Stimulated activated CD4-positive, alpha-beta T cell treated with anti-CD3 and anti-CD28 coated beads, Interleukin-4, amount 100 ng/mL, for 24 hours (primary cell): ENCODE measurements around the gene ERCC6L.
A peak's percentile ranks its signal among the peaks of the same experiment; 100 is the strongest.

Source experiments
- DNase-seq: peaks from one replicate; pipeline ENCODE4 v3.0.0-alpha.2; 2020

The ERCC6L gene, protein sequence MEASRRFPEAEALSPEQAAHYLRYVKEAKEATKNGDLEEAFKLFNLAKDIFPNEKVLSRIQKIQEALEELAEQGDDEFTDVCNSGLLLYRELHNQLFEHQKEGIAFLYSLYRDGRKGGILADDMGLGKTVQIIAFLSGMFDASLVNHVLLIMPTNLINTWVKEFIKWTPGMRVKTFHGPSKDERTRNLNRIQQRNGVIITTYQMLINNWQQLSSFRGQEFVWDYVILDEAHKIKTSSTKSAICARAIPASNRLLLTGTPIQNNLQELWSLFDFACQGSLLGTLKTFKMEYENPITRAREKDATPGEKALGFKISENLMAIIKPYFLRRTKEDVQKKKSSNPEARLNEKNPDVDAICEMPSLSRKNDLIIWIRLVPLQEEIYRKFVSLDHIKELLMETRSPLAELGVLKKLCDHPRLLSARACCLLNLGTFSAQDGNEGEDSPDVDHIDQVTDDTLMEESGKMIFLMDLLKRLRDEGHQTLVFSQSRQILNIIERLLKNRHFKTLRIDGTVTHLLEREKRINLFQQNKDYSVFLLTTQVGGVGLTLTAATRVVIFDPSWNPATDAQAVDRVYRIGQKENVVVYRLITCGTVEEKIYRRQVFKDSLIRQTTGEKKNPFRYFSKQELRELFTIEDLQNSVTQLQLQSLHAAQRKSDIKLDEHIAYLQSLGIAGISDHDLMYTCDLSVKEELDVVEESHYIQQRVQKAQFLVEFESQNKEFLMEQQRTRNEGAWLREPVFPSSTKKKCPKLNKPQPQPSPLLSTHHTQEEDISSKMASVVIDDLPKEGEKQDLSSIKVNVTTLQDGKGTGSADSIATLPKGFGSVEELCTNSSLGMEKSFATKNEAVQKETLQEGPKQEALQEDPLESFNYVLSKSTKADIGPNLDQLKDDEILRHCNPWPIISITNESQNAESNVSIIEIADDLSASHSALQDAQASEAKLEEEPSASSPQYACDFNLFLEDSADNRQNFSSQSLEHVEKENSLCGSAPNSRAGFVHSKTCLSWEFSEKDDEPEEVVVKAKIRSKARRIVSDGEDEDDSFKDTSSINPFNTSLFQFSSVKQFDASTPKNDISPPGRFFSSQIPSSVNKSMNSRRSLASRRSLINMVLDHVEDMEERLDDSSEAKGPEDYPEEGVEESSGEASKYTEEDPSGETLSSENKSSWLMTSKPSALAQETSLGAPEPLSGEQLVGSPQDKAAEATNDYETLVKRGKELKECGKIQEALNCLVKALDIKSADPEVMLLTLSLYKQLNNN

DNA sequence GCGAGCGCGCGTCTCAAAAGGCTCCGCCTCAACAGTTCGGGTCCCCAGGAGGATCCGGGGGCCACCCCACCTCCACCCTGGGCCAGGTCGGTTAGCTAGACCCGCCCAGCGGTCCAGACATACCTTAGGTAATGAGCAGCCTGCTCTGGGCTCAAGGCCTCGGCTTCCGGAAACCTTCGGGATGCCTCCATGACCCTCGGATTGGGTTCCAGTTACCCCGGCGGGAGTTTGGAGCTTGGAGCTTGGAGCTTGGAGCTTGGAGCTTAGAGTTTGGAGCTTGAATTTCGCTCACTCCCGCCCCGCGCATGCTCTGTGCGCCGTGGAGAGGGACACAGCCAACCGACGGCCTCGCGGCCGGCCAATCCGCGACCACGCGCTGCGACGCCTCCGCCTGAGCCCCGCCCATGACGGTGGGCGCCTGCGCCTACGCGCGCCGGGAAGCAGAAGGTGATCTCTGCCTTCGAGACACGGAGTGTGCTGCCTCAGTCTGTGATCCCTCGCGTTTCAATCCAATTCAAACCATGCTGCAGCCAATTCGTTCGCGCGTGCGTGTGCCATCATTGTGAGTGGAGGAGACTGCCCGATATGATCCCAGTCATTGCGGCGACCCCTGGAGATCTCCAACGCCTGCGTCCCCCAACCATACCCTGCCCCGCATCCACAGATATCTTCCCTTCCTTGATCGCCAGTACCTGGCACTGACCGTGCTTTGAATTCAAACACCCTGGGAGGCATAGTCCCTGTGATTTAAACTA, at the start of gene ERCC6L:
Gene ERCC6L, minus strand, starts transcription at position 307 of the 755 bp plus-strand sequence. Its CDS starts 116 bp downstream, at position 191.
- DNase-seq = peak; percentile 83

DNA sequence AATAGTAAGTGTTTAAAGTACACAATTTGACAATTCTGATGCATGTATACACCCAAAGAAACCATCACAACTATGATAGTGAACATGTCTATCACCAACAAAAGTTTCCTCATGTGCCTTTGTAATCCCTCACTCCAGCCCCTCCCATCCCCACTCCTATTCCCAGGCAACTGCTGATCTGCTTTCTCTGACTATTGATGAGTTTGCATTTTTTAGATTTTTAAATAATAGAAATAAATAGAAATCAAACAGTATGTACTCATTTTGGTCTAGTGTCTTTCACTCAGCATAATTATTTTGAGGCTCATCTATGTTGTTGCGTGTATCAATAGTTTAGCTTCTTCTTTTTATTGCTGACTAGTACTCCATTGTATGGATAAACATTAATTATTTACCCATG, 43.5 kb upstream of the ERCC6L start:
- no peak for DNase-seq

DNA sequence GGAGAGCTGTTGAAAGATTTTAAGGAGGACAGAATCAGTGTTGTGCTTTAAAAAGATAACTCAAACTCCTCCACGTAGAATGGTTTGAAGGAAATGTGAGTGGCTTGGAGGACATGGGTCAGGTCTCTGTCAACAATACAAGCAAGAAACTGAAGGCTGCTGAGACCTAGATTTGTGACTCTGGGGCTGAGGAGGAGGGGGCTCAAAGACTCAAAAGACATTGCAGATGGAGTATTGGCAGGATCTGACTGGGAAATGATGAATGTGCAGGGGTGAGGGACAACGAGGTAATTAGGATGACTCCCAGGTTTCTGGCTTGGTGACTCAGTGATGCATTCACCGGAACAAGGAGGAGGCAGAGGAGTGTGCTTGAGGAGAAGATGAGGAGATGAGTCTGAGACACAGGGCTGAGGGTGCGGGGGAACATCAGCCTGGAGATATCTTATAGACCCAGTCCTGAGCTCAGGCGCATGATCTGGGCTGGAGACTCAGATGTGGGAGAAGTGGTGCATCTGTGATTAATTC, 41.6 kb upstream of the ERCC6L start:
- no peak for DNase-seq

DNA sequence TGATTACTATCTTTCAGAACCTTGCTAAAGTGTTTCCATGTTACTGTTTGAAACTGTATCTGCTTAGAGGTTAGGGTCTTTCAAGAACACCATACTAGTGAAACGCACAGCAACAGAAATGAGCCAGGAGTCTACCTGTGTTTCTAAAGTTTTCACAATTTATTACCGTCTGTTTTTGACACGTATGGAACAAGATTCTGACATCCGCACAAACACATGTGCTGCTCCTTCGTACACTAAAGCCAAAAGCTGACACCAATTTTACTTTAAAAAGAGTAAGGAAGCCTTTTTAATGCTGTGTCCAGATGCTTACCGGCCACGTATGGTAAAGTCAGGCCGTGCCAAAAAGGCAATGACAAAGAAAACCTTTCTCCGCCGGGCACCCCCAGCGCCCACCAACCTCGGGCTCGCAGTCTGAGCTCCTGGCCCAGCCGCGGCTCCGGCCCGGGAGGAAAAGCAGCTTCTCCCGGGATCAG, 37.7 kb upstream of the ERCC6L start:
- DNase-seq = no peak

DNA sequence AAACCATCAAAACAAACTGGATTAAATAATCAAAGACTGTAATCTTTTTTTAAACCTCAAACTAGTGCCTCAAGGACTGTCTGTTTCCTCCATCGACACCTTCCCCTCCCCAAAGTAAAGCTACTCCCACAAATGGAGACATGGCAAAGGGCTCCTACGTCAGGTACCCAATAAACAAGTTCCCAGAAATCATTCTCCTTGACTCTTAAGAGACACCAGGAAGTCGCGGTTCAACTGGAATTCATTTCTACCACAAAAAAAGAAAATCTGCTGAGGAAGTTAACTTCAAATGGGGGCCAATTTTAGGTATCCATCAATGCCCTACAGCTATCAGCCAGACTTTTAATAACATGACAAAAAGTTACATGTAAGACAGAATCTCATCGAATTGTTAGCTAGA, 35.7 kb upstream of the ERCC6L start:
- no peak for DNase-seq

DNA sequence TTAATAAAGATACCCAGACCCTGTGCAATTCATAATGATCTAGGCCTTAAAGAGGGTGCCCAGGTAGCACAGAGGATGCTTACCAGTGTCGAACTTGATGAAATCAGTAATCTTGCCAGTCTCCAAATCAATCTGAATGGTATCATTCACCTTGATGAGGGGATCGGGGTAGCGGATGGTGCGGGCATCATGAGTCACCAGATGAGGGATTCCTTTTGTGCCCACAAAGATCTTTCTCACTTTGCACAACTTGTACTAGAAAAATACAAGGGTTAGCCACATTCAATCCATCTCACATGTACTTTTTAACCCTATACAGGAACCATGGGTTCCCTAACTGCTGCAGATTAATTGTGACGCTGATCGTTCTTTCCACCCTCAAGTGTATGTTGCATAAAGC, 34.9 kb upstream of the ERCC6L start:
- no peak for DNase-seq

DNA sequence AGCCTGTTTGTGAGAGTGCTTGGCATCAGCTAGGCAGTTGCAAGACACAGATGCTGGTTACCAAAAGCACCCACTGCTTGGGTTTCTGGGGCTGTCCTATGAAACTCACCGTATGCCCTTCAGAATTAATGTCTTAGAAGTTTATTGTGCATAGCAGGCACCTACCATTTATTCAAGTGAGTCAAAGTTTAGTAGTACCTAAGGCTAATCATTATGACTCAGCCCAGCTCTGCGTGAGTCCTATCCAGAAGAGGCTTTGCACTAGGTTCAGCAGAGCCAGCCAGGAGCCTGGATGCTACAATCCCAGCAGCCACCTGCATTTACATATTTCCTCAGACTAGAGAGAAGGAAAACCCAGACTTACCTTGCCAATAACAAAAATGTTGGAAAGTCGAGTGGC, 34.0 kb upstream of the ERCC6L start:
- DNase-seq = peak; percentile 13

DNA sequence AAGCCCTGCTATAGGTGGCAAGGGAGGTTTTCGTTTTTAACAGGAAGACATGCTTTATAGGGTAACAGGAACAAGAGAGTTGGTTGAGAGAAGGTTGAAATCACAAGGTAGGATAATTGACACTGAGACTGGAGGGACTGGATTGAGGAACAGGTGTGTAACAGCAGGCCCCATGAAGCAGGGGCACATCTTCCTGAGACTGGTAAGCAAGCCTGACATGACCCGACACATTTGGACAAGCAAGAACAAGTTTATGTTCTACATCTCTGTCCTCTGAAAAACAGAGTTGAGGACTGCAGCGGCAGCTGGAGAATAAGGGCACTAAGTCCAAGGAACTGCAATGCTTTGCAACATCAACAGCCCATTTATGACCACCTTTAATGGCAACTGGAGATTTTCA, 33.0 kb upstream of the ERCC6L start:
- no peak for DNase-seq

DNA sequence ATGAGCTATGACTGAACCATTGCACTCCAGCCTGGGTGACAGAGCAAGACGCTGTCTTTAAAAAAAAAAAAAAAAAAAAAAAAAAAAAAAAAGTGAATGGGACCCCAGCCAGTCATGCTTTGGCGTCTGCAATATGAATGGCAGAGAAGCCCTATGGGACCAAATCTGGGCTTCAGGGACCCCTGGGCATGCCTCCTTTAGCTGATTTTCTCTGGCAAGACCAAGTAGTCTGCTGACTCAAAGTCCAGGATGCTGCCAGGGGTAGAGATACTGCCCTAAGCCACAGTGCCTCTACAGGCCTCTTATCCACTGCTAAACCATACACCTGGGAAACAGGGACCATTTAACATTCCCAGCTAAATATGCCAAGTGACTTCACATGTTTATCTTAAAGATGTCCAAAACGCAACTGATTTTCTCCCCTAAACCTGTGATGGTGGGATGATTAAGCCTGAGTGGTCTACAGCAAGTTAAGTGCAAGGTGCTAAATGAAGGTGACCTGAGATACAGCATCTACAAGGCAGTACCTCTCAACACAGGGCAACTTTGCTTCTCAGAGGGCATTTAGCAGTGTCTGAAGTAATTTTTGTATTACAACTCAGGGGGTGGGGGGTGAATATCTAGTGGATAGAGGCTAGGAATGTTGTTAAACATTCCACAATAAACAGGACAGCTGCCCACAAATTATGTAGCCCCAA, 32.4 kb upstream of the ERCC6L start:
- no peak for DNase-seq

DNA sequence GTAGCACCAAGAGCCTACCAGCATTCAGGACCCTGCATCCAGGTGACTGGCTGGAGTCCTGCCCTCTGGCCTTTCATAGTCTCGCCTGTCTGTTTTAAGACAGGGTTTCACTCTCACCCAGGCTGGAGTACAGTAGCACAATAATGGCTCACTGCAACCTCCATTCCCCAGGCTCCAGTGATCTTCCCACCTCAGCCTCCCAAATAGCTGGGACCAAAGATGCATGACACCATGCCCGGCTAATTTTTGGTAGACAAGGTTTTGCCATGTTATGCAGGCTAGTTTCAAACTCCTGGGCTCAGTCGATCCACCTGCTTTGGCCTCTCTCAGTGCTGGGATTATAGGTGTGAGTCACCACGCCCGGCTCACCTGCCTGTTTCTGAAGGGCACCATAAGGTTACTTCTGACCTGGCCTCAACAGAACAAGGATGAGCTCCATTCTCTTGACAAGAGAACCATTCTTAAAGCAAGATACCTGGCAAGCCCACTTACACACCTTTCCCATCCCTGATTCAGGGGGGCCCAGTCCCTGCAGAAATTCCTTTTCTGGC, 31.6 kb upstream of the ERCC6L start:
- no peak for DNase-seq

DNA sequence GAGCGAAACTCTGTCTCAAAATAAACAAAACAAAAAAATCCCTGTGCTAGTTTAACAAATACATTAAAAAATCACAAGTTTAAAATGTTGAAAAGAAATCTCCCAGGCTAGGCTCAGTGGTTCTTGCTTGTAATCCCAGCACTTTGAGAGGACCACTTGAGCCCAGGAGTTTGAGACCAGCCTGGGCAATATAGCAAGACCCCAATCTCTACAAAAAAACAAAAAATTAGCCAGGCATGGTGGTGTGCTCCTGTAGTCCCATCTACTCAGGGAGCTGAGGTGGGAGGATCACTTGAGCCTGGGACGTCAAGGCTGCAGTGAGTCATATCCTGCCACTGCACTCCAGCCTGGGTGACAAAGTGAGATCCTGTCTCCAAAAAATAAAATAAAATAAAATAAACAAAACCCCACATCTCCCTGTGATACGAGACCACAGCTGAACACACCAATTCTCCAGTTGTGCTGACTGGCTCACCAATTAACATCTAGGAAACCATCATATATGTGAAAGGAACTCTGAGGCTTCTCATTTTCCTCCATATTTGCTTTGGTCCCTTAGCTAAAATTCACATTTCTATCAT, 30.9 kb upstream of the ERCC6L start:
- peak; percentile 32 for DNase-seq

DNA sequence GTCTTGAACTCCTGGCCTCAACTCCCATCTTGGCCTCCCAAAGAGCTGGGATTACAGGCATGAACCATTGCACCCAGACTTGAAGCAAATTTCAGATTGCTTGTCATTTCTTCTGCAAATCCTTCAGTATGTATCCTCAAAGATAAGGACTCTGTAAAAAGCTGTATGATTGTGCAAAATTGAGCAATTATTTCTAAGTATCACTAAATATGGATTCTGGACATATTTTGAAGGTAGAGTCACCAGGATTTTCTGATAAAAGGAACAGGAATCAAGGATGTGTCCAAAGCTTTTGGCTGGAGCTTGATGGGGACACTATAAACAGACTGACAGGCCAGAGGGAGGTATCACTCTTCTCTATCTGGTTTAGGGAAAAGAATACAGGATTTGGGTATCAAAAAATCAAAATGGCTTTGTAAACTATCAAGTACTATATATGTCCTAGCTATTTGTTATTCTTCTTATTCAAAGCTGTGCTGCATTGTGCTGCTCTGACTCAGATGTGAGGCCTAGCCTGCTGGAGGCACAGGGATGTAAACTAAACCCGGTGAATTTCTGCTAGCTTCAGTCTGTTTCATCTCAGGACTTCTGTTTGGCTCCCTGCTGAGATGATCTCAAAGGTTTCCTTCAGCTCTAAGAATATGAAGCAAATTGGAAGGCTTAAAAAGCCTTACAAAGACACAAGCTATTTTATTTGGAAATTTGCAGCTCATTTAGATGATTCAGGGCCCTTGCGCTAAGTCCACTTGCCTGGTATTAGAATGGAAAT, 30.0 kb upstream of the ERCC6L start:
- DNase-seq = no peak

DNA sequence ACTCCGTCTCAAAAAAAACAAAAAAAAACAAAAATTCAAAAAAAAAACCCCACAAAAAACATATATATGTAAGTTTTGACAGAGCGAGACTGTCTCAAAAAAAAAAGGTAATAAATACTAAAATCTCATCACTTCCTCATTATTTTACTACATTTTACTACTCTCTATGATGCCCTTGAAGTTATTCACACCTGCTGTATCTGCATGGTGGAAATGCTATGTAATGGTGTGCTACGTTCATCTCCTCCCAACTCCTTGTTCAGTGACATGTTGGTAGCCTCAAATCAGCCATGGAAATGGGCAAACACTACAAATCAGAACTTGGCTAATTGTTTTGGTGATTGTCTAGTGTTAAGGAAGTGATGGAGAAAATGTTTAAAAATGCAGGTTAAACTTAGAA, 26.4 kb upstream of the ERCC6L start:
- no peak for DNase-seq

DNA sequence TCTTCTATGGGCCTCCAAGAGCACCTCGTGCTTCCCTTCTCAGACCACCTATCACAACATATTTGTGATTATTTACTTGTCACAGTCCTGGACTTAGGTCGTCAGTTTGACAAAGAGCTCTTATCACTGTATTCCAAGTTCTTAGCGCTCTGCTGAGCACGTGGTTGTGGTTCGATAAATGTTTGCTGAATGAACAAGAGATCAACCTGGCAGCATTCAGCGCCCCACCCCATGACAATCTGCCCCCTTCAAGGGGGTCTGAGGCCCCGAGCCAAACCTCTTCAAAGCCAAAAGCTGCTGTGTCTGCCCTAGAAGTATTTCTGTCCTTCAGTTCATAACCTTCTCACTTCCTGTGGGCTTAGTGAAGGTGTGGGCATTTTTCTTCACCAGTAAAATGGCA, 23.2 kb upstream of the ERCC6L start:
- no peak for DNase-seq

DNA sequence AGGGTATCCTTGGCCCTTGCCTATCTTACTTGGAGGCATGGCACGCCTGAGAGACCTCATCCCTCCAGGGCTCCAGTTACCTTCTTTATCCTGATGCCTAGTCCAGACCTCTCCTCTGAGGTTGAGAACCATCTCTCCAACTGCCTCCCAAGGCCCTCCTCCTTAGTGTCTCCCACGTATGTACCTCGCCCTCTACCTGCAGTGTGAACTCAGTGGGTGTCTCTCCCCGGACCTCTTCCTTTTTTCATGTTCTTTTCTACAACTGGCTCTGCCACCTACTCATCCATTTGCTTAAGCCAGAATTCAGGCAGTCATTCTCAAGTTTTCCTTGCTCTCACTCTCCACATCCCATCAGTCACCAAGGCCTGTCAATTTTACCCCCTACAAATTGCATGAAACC, 21.6 kb upstream of the ERCC6L start:
- DNase-seq = no peak

DNA sequence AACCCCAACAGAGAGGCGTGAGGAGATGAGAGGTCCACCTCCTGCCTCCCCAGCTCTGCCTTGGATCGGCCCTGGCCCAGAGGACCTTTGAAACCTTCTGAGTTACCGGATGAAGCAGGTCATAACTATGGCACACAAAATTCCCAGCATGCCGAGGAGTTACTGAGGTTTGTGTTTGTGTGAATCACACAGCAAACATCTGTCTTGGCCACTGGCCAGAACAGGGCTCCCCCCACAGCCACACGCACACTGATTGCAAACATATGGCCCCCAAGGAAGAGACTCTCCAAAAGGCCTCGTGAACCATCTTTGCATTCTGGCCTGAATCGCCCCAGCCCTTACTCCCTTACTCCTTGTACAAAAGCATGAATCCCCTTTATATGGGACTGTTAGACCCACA, 19.3 kb upstream of the ERCC6L start:
- no peak for DNase-seq

DNA sequence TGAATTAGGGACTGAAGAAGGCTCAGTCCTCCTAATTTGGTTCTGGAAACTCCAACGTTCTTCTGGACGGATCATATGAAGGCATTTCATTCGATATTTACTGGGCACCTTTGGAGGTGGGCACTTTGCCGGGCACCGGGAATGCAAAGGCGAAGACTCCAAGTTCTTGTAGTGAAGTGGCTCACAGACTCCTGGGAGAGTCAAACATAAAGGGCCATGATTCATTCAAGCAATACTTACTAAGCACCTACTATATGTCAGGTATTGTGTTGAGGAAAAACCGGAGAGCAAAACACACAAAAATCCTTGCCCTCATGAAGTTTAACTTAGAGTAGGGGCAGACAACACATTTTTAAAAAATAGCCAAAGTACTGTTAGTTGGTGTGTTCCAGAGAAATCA, 17.0 kb upstream of the ERCC6L start:
- no peak for DNase-seq

DNA sequence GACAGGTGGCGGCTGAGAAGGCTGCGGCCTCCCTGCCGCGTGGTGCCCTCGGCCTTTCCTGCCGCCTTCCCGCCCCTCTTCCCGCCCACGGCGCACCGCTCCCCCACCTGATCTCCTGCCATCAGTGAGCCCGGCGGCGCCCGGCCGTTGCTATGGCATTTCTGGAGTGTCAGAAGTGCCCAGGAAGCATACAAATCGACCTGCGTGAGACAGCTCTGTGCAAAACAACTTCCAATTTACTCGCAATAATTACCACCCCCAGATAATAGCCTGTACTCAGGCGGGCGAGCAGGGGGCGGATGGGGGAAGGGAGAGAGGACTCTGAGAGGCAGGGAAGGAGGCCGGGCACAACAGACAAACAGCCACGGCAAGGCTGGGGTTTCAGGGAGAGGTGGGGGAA, 16.6 kb upstream of the ERCC6L start:
- no peak for DNase-seq

DNA sequence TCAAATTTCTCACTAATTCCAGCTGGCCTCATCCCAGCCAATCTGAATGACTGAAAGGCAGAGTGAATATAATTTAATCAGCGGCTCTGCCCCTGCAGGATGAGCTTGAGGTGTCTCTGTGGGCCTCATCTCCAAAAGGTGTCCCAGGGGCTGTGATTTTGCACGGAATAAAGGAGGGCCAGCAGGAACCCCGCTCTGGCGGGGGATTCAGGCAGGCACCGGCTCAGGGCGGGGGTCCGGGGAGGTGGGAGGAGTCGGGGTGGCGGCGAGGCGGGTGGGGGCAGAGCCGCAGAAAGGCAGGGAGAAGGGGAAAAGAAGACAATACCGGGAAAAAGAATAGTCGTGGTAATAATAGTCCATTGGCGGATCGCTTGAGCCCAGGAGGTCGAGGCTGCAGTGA, 16.0 kb upstream of the ERCC6L start:
- no peak for DNase-seq

DNA sequence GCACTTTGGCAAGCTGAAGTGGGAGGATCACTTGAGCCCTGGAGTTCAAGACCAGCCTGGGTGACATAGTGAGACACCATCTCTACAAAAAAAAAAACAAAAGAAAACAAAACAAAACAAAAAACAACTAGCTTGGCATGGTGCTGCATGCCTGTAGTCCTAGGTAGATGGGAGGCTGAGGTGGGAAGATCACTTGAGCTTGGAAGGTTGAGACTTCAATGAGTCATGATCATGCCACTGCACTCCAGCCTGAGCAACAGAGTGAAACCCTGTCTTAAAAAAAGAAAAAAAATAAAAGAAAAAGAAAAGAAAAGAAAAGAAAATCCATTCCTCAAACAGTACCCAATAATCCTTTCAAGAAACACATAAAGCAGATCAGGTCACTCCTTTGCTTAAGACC, 14.9 kb upstream of the ERCC6L start:
- no peak for DNase-seq
